GM23338 (cell line): ENCODE data around the gene SUMF1. TPM values are rescaled to one million over a fixed set of nuclear protein-coding genes. Genes with fewer than 3 reads are reported as not detected.

Experiments used
- ATAC-seq: fragments of 200-7000 bp; cut with Tn5 transposase; 3 replicates; pipeline ENCODE4 v1.9.1; 2020
- DNase-seq: peaks from one replicate; pipeline ENCODE4 v3.0.0-alpha.2; 2015; ENCODE audit warnings: low spot score
- H2AFZ ChIP-seq: fragments of 200-600 bp; sonication (generic); 2 replicates; pipeline ENCODE4 v1.8.0; 2016; ENCODE audit warnings: antibody characterized with exemption, mild to moderate bottlenecking, moderate library complexity
- H3F3A ChIP-seq: fragments of 200-600 bp; sonication (generic); replicated peaks from 2 replicates; pipeline ENCODE4 v1.8.0; 2017; ENCODE audit warnings: antibody characterized with exemption, mixed run types, low read depth
- H3K27ac ChIP-seq: fragments of 200-600 bp; sonication (generic); 2 replicates; pipeline ENCODE4 v1.6.1; 2016; ENCODE audit warnings: low read depth
- H3K27me3 ChIP-seq: fragments of 200-600 bp; sonication (generic); 2 replicates; pipeline ENCODE4 v1.8.0; 2016; ENCODE audit warnings: mild to moderate bottlenecking, mixed run types, moderate library complexity; ENCODE audit not compliant: insufficient read depth
- H3K36me3 ChIP-seq: fragments of 200-600 bp; sonication (generic); 2 replicates; pipeline ENCODE4 v1.8.0; 2016; ENCODE audit warnings: mild to moderate bottlenecking; ENCODE audit not compliant: insufficient read depth
- H3K4me1 ChIP-seq: fragments of 200-600 bp; sonication (generic); 2 replicates; pipeline ENCODE4 v1.8.0; 2016; ENCODE audit warnings: mild to moderate bottlenecking, moderate library complexity; ENCODE audit not compliant: insufficient read depth
- H3K4me2 ChIP-seq: fragments of 200-600 bp; sonication (generic); 2 replicates; pipeline ENCODE4 v1.7.1; 2017; ENCODE audit warnings: mixed run types
- H3K4me3 ChIP-seq: fragments of 200-600 bp; sonication (generic); 2 replicates; pipeline ENCODE4 v1.6.1; 2016; ENCODE audit warnings: mixed run types
- H3K79me2 ChIP-seq: fragments of 200-600 bp; sonication (generic); replicated peaks from 2 replicates; pipeline ENCODE4 v1.8.0; 2017; ENCODE audit warnings: mild to moderate bottlenecking; ENCODE audit not compliant: insufficient read depth
- H3K9me2 ChIP-seq: fragments of 200-600 bp; sonication (generic); 2 replicates; pipeline ENCODE4 v1.8.0; 2017; ENCODE audit not compliant: insufficient read depth
- H4K20me1 ChIP-seq: fragments of 200-600 bp; sonication (generic); replicated peaks from 2 replicates; pipeline ENCODE4 v1.8.0; 2017; ENCODE audit warnings: mild to moderate bottlenecking; ENCODE audit not compliant: insufficient read depth
- H3K27ac Mint-ChIP-seq: 2 replicates; pipeline ENCODE4 v1.8.0; 2020; ENCODE audit warnings: inconsistent platforms, mild to moderate bottlenecking, moderate library complexity, mixed read lengths
- H3K27me3 Mint-ChIP-seq: 3 replicates; pipeline ENCODE4 v1.8.0; 2022; ENCODE audit warnings: low read depth, mild to moderate bottlenecking, moderate library complexity, mixed read lengths, inconsistent platforms; ENCODE audit not compliant: insufficient read depth, poor library complexity
- H3K36me3 Mint-ChIP-seq: 3 replicates; pipeline ENCODE4 v1.8.0; 2021; ENCODE audit warnings: low read depth, mild to moderate bottlenecking, inconsistent platforms, moderate library complexity, mixed read lengths
- H3K4me1 Mint-ChIP-seq: 3 replicates; pipeline ENCODE4 v1.8.0; 2020; ENCODE audit warnings: mild to moderate bottlenecking, inconsistent platforms, mixed read lengths
- H3K4me3 Mint-ChIP-seq: 3 replicates; pipeline ENCODE4 v1.8.0; 2021; ENCODE audit warnings: moderate library complexity, mild to moderate bottlenecking, inconsistent platforms, mixed read lengths
- H3K9me3 Mint-ChIP-seq: 3 replicates; pipeline ENCODE4 v1.8.0; 2020; ENCODE audit warnings: moderate library complexity, mild to moderate bottlenecking, inconsistent platforms, mixed read lengths
- CREB1 ChIP-seq: fragments of 250-450 bp; sonication (Bioruptor Pico); IDR thresholded peaks from 2 replicates; pipeline ENCODE4 v1.5.0; 2020; ENCODE audit warnings: low read depth, mild to moderate bottlenecking, moderate library complexity
- EZH2phosphoT487 ChIP-seq: fragments of 200-600 bp; sonication (generic); IDR thresholded peaks from one replicate; pipeline ENCODE4 v1.8.1; 2018; ENCODE audit warnings: antibody characterized with exemption; ENCODE audit not compliant: unreplicated experiment
- POLR2AphosphoS5 ChIP-seq: IDR thresholded peaks from 2 replicates; pipeline ENCODE4 v1.6.1; 2016; ENCODE audit warnings: antibody characterized with exemption, low read depth
- ZNF114 ChIP-seq: fragments of 250-450 bp; sonication (Bioruptor Pico); IDR thresholded peaks from 2 replicates; pipeline ENCODE4 v1.5.0; 2020; ENCODE audit warnings: mild to moderate bottlenecking, moderate library complexity
- ZNF331 ChIP-seq: fragments of 250-450 bp; sonication (Bioruptor Pico); IDR thresholded peaks from 2 replicates; pipeline ENCODE4 v1.5.0; 2020; ENCODE audit warnings: low read depth, mild to moderate bottlenecking, moderate library complexity
- ZNF462 ChIP-seq: fragments of 250-450 bp; sonication (Bioruptor Pico); IDR thresholded peaks from 2 replicates; pipeline ENCODE4 v1.5.0; 2020; ENCODE audit warnings: mild to moderate bottlenecking, moderate library complexity
- polyA plus RNA-seq: library from polyadenylated mRNA; unstranded; fragments of >200 nt; fragmentation: Nextera tagmentation; extraction: Ambion mirVana; gene quantifications from 2 replicates; pipeline ENCODE4 v1.2.1, GENCODE V29; 2016
- total RNA-seq: library from RNA; depleted of rRNA; stranded (reverse); fragments of >200 nt; shearing (Covaris generic); gene quantifications from 2 replicates; pipeline ENCODE4 v1.2.3, GENCODE V29; 2014

The SUMF1 gene
- total and polyA plus RNA-seq, 2 experiments from 2014 or later: 6.9 to 20.3 TPM

- Histone ChIP-seq H3K27ac (no peak overlapping the region), H3K79me2 (no peaks in the 10 kb centered on the region), H3K27me3 (no peaks in the 10 kb centered on the region), H3K36me3 (0 out of 2 replicates have a peak, but pooled peaks cover 7% of the 10 kb centered on the region), H4K20me1 (no peaks in the 10 kb centered on the region), H3K9me2 (no peaks in the 10 kb centered on the region), H3K4me3 (no peak overlapping the region), H2AFZ (no peak overlapping the region), H3F3A (no peaks in the 10 kb centered on the region), H3K4me1 (peaks cover 7% of the 10 kb centered on the region; the same call in 1 of the 2 replicates), H3K4me2 (no peak overlapping the region)
- TF ChIP-seq ZNF462 (CRISPR knock-in tag): no peak
- TF ChIP-seq CREB1 (CRISPR knock-in tag): no peak
- no peak for TF ChIP-seq EZH2phosphoT487
- TF ChIP-seq POLR2AphosphoS5: no peak
- TF ChIP-seq ZNF331 (CRISPR knock-in tag): no peak
- TF ChIP-seq ZNF114 (CRISPR knock-in tag): no peak
- DNase-seq (no peak), ATAC-seq (no peak)
- Mint-ChIP-seq H3K27me3 (peaks cover 1% of the 10 kb centered on the region), H3K27ac (no peak overlapping the region), H3K36me3 (peaks cover 17% of the 10 kb centered on the region), H3K4me3 (no peak overlapping the region), H3K9me3 (peaks cover 27% of the 10 kb centered on the region), H3K4me1 (peaks cover 6% of the 10 kb centered on the region; the same call in 2 of the 3 replicates)
These were observed 143.6 kb downstream of the SUMF1 start for GRCh38 chr3:4323246-4324027.
